ENCODE measurements around the gene ARHGAP23. TPM values are rescaled to one million over a fixed set of nuclear protein-coding genes. Genes with fewer than 3 reads are reported as not detected.

The ARHGAP23 gene
- total and polyA plus RNA-seq, 2 donors (not counting 1 experiment from before 2014, with no cell fraction given), result 28.1 to 41.1 TPM

DNA sequence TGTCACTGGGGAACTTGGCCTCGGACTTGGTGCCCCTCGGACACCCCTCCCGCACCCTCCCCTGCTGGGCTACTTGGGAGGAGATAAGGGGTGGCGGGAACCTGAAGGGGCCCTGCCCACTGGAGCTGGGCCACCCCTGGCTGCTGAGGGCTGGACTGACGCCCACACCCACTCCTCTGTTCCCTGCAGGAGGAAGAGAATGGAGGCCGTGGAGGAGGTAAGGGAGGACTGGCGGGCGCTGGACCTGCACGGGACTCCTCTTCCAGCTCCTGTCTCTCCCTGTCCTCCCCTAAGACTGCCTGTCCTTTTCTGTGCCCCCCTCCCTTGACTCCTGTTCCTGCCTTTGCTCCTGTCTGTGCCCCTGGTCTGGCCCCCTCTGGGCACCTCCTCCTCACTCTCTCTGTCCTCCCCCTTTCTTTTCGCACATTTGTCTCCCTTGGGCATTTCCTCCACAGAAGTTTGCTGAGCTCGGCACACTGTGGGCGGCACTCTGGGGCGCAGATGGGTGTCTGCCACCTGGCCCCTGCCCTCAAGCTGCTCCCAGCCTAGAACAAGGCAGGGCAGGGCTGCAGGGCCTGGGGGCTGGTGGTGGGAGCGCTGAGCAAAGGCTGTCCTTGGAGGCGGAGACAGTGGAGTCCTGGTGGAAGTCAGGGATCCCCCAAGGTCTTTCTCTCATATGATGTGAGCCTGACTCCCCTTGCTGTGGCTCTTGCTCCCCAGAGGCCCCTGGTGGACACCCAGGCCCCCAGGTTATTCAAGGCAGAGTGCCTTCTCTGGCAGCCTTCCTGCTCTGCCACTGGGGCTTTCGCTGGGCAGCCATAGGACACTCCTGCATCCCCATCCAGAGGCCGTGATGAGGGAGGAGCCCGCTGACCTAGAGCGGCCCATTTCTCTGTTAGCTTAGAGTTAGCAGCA is 32.7 kb downstream of the ARHGAP23 start:
- no peak overlapping the region for H2AFZ ChIP-seq (ENCODE audit: low read length)
- H3K4me1 ChIP-seq (ENCODE audit: control insufficient read depth, extremely low read depth, insufficient read depth, low read length), result peaks cover 25% of the 10 kb centered on the region
- H3K36me3 ChIP-seq (ENCODE audit: control insufficient read depth, insufficient read depth, low read length), result peaks cover 46% of the 10 kb centered on the region
- H3K27me3 ChIP-seq (ENCODE audit: control insufficient read depth, insufficient read depth, low read length), result no peaks in the 10 kb centered on the region
- H3K79me2 ChIP-seq (ENCODE audit: control insufficient read depth, insufficient read depth, low read length), result peaks cover 53% of the 10 kb centered on the region
- TF ChIP-seq EZH2 (IDR thresholded peaks at IDR 0.05; ENCODE audit: low read length, missing control alignments), result no peak
- TF ChIP-seq, protein P1, sequence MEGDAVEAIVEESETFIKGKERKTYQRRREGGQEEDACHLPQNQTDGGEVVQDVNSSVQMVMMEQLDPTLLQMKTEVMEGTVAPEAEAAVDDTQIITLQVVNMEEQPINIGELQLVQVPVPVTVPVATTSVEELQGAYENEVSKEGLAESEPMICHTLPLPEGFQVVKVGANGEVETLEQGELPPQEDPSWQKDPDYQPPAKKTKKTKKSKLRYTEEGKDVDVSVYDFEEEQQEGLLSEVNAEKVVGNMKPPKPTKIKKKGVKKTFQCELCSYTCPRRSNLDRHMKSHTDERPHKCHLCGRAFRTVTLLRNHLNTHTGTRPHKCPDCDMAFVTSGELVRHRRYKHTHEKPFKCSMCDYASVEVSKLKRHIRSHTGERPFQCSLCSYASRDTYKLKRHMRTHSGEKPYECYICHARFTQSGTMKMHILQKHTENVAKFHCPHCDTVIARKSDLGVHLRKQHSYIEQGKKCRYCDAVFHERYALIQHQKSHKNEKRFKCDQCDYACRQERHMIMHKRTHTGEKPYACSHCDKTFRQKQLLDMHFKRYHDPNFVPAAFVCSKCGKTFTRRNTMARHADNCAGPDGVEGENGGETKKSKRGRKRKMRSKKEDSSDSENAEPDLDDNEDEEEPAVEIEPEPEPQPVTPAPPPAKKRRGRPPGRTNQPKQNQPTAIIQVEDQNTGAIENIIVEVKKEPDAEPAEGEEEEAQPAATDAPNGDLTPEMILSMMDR (conservative IDR thresholded peaks at IDR 0.05 in 1 of 2, IDR thresholded peaks at IDR 0.05 in 1 of 2; ENCODE audit: low read depth in 1 of 2, low read length in 2 of 2), result no peak
- no peak overlapping the region for H3K4me3 ChIP-seq (replicated peaks in 1 of 4; ENCODE audit: control extremely low read depth in 1 of 4, insufficient read depth in 1 of 4, low read depth in 3 of 4, low read length in 4 of 4)
- H3K27ac ChIP-seq (ENCODE audit: insufficient read depth, low read length), result no peak overlapping the region
- H3K9ac ChIP-seq (ENCODE audit: insufficient read depth, low read length), result no peak overlapping the region
- no peaks in the 10 kb centered on the region for H4K20me1 ChIP-seq (ENCODE audit: control insufficient read depth, extremely low read depth, insufficient read depth, low read length)
- H3K4me2 ChIP-seq (ENCODE audit: extremely low read depth, insufficient read depth, low read length), result no peak overlapping the region
- no peaks in the 10 kb centered on the region for H3K9me3 ChIP-seq (ENCODE audit: control insufficient read depth, insufficient read depth, low read depth, low read length)
- no peak for DNase-seq (ENCODE audit: low read depth in 2 of 2)

GRCh38 chr17:38461683-38462082 is 33.4 kb downstream of the ARHGAP23 start:
- no peaks in the 10 kb centered on the region for H4K20me1 ChIP-seq (ENCODE audit: control insufficient read depth, extremely low read depth, insufficient read depth, low read length)
- H3K79me2 ChIP-seq (ENCODE audit: control insufficient read depth, insufficient read depth, low read length), result peaks cover 53% of the 10 kb centered on the region

DNA sequence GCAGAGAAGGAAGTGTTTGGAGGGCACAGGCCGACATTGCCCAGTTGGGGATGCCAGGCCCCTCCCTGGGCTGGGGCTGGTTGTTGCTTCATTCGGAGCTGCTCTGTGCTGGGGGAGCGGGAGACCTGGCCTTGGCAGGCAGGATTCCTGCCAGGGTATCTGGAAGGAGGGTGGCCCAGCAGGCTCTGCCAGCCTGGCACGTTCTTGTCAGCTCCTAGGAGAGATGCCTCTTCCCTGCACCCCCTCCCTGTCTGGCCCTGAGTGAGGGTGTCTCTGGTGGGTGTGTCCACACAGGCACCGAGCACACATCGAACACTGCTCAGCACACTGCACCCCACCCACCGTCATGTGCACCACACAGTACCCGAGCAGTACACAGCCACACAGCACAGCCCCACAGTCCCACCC is 35.2 kb downstream of the ARHGAP23 start:
- H4K20me1 ChIP-seq (ENCODE audit: control insufficient read depth, extremely low read depth, insufficient read depth, low read length), result no peaks in the 10 kb centered on the region
- no peak overlapping the region for H3K4me2 ChIP-seq (ENCODE audit: extremely low read depth, insufficient read depth, low read length)
- peak overlapping the region; percentile 100 for H3K27ac ChIP-seq (ENCODE audit: insufficient read depth, low read length)
- H2AFZ ChIP-seq (ENCODE audit: low read length), result no peak overlapping the region
- H3K9me3 ChIP-seq (ENCODE audit: control insufficient read depth, insufficient read depth, low read depth, low read length), result no peaks in the 10 kb centered on the region
- H3K9ac ChIP-seq (ENCODE audit: insufficient read depth, low read length), result no peak overlapping the region
- H3K27me3 ChIP-seq (ENCODE audit: control insufficient read depth, insufficient read depth, low read length), result no peaks in the 10 kb centered on the region
- TF ChIP-seq, protein P1 (conservative IDR thresholded peaks at IDR 0.05 in 1 of 2, IDR thresholded peaks at IDR 0.05 in 1 of 2; ENCODE audit: low read depth in 1 of 2, low read length in 2 of 2), result no peak
- no peak for TF ChIP-seq EZH2 (IDR thresholded peaks at IDR 0.05; ENCODE audit: low read length, missing control alignments)
- no peak overlapping the region for H3K4me3 ChIP-seq (replicated peaks in 1 of 4; ENCODE audit: control extremely low read depth in 1 of 4, insufficient read depth in 1 of 4, low read depth in 3 of 4, low read length in 4 of 4)
- no peak for DNase-seq (ENCODE audit: low read depth in 2 of 2)
- peaks cover 59% of the 10 kb centered on the region for H3K36me3 ChIP-seq (ENCODE audit: control insufficient read depth, insufficient read depth, low read length)
- peaks cover 39% of the 10 kb centered on the region for H3K4me1 ChIP-seq (ENCODE audit: control insufficient read depth, extremely low read depth, insufficient read depth, low read length)
- peaks cover 53% of the 10 kb centered on the region for H3K79me2 ChIP-seq (ENCODE audit: control insufficient read depth, insufficient read depth, low read length)

More at GRCh38 chr17:38461683-38462082, 33.4 kb downstream of the ARHGAP23 start:
- no peak overlapping the region for H3K4me3 ChIP-seq (replicated peaks in 1 of 4; ENCODE audit: control extremely low read depth in 1 of 4, insufficient read depth in 1 of 4, low read depth in 3 of 4, low read length in 4 of 4)
- no peak overlapping the region for H2AFZ ChIP-seq (ENCODE audit: low read length)
- H3K27me3 ChIP-seq (ENCODE audit: control insufficient read depth, insufficient read depth, low read length), result no peaks in the 10 kb centered on the region
- H3K27ac ChIP-seq (ENCODE audit: insufficient read depth, low read length), result no peak overlapping the region
- no peak overlapping the region for H3K9ac ChIP-seq (ENCODE audit: insufficient read depth, low read length)
- H3K4me2 ChIP-seq (ENCODE audit: extremely low read depth, insufficient read depth, low read length), result no peak overlapping the region
- H3K9me3 ChIP-seq (ENCODE audit: control insufficient read depth, insufficient read depth, low read depth, low read length), result no peaks in the 10 kb centered on the region
- no peak for TF ChIP-seq EZH2 (IDR thresholded peaks at IDR 0.05; ENCODE audit: low read length, missing control alignments)
- TF ChIP-seq, protein P1 (conservative IDR thresholded peaks at IDR 0.05 in 1 of 2, IDR thresholded peaks at IDR 0.05 in 1 of 2; ENCODE audit: low read depth in 1 of 2, low read length in 2 of 2), result no peak
- DNase-seq (ENCODE audit: low read depth in 2 of 2), result no peak
- peaks cover 52% of the 10 kb centered on the region for H3K36me3 ChIP-seq (ENCODE audit: control insufficient read depth, insufficient read depth, low read length)
- peaks cover 30% of the 10 kb centered on the region for H3K4me1 ChIP-seq (ENCODE audit: control insufficient read depth, extremely low read depth, insufficient read depth, low read length)
